Mammary epithelial cell (primary cell): ENCODE data around the gene CTNNB1.

Experiments
- EZH2 ChIP-seq: IDR thresholded peaks from 2 replicates; pipeline ENCODE4 v1.6.1; 2012; ENCODE audit warnings: low read length, inconsistent platforms, borderline replicate concordance
- TF ChIP-seq, protein P1 (sequence below), 2 donors: IDR thresholded peaks in 1 of 2; conservative IDR thresholded peaks in 1 of 2; 2 replicates each; pipeline ENCODE4 v1.5.1; 2011 to 2012; ENCODE audit warnings: inconsistent platforms in 2 of 2, low read length in 2 of 2, mild to moderate bottlenecking in 2 of 2, control low read depth in 1 of 2, low read depth in 1 of 2; ENCODE audit not compliant: insufficient read depth in 1 of 2; ENCODE audit errors: extremely low read depth in 1 of 2

DNA sequence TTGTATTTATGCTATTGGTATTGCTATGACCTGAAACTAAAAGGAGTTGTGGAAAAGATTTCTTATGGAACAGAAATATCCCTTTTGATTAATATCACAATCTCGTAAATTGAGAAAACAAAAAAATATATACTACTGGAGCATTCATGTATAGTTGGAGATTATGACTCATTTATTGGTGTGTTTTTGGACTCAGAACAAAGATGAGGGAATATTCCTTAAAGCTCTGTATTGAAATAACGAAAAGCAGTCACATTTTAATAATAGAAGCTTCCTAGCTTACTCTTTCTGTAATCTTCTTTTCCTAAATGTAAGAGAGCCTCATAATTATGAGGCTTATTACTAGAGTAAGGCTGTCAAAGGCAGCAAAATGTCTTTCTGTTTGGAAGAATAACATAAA is 14.3 kb downstream of the CTNNB1 start:
- TF ChIP-seq, protein P1, sequence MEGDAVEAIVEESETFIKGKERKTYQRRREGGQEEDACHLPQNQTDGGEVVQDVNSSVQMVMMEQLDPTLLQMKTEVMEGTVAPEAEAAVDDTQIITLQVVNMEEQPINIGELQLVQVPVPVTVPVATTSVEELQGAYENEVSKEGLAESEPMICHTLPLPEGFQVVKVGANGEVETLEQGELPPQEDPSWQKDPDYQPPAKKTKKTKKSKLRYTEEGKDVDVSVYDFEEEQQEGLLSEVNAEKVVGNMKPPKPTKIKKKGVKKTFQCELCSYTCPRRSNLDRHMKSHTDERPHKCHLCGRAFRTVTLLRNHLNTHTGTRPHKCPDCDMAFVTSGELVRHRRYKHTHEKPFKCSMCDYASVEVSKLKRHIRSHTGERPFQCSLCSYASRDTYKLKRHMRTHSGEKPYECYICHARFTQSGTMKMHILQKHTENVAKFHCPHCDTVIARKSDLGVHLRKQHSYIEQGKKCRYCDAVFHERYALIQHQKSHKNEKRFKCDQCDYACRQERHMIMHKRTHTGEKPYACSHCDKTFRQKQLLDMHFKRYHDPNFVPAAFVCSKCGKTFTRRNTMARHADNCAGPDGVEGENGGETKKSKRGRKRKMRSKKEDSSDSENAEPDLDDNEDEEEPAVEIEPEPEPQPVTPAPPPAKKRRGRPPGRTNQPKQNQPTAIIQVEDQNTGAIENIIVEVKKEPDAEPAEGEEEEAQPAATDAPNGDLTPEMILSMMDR (conservative IDR thresholded peaks at IDR 0.05 in 1 of 2, IDR thresholded peaks at IDR 0.05 in 1 of 2; ENCODE audit: extremely low read depth in 1 of 2, insufficient read depth in 1 of 2, low read depth in 1 of 2, low read length in 2 of 2) = no peak
- TF ChIP-seq EZH2 = no peak
